GM18867 (cell line): ENCODE results near the gene SFTPD.

ENCODE experiments used
- ATAC-seq: cut with Tn5 transposase; IDR thresholded peaks from one replicate; pipeline ENCODE4 v1.9.1; 2021; ENCODE audit warnings: mild to moderate bottlenecking, moderate library complexity; ENCODE audit not compliant: unreplicated experiment

The SFTPD gene

GRCh38 chr10:79946271-79947082 is 2.4 kb downstream of the SFTPD start:
- no peak for ATAC-seq

GRCh38 chr10:79944428-79945395 is 4.2 kb downstream of the SFTPD start:
- ATAC-seq, result no peak

GRCh38 chr10:79943871-79944270 is 5.0 kb downstream of the SFTPD start:
- ATAC-seq, result no peak

- ATAC-seq, result no peak
These were observed 6.4 kb downstream of the SFTPD start for GRCh38 chr10:79942261-79943185.

- ATAC-seq, result no peak
These were observed 7.2 kb downstream of the SFTPD start for GRCh38 chr10:79941585-79942210.

- no peak for ATAC-seq
These were observed 7.8 kb downstream of the SFTPD start for GRCh38 chr10:79941146-79941545.

GRCh38 chr10:79940431-79940830 is 8.5 kb downstream of the SFTPD start:
- ATAC-seq, result no peak

GRCh38 chr10:79939969-79940368 is 8.9 kb downstream of the SFTPD start:
- no peak for ATAC-seq

GRCh38 chr10:79938728-79939406 is 10.0 kb downstream of the SFTPD start:
- peak; percentile 77 for ATAC-seq

GRCh38 chr10:79937701-79938151 is 11.2 kb downstream of the SFTPD start:
- no peak for ATAC-seq

GRCh38 chr10:79936625-79937615 is 12.0 kb downstream of the SFTPD start:
- ATAC-seq, result no peak

GRCh38 chr10:79933961-79934360 is 14.9 kb downstream of the SFTPD start:
- no peak for ATAC-seq

GRCh38 chr10:79932841-79933379 is 16.0 kb downstream of the SFTPD start:
- no peak for ATAC-seq

GRCh38 chr10:79932307-79932706 is 16.6 kb downstream of the SFTPD start:
- no peak for ATAC-seq

- ATAC-seq, result no peak
These were observed 18.2 kb downstream of the SFTPD start for GRCh38 chr10:79930751-79931150.

GRCh38 chr10:79930267-79930666 is 18.6 kb downstream of the SFTPD start:
- ATAC-seq, result no peak

- ATAC-seq, result peak; percentile 85
These were observed 19.4 kb downstream of the SFTPD start for GRCh38 chr10:79929409-79929904.

GRCh38 chr10:79928028-79928583 is 20.8 kb downstream of the SFTPD start:
- no peak for ATAC-seq
